HT1080 (cell line): ENCODE results near the gene CYP51A1. TPM values are rescaled to one million over a fixed set of nuclear protein-coding genes. Genes with fewer than 3 reads are reported as not detected.

Experiments used
- total RNA-seq: library from RNA; depleted of rRNA; stranded (reverse); fragments of >200 nt; shearing (Covaris generic); gene quantifications from 2 replicates; pipeline ENCODE4 v1.2.3, GENCODE V29; 2014; rRNA removed

The CYP51A1 gene
- total RNA-seq, 1 experiment from 2014 or later, result 139 TPM

Other genes with a start within 250 kb of the CYP51A1 start
- 13.1 and 14.8 TPM in 2 replicates for gene AKAP9, start 193.6 kb downstream of the CYP51A1 start, total RNA-seq
- 0.10 TPM in 1 of 2 replicates, not detected in the other for gene LRRD1, start 44.7 kb upstream of the CYP51A1 start, total RNA-seq
- 32.0 and 33.7 TPM in 2 replicates for gene KRIT1, start 111.4 kb upstream of the CYP51A1 start, total RNA-seq
- 20.4 and 26.8 TPM in 2 replicates for gene ANKIB1, start 111.5 kb upstream of the CYP51A1 start, total RNA-seq